HepG2 (cell line): ENCODE measurements around the gene UBTF. TPM values are rescaled to one million over a fixed set of nuclear protein-coding genes. Genes with fewer than 3 reads are reported as not detected.

Source experiments
- ARNT2 ChIP-seq: sonication (generic); formaldehyde crosslinking; IDR thresholded peaks from 2 replicates; pipeline ENCODE4 v1.8.0; 2022; ENCODE audit warnings: mild to moderate bottlenecking, low read depth, missing genetic modification reagents, moderate library complexity
- CAMTA2 ChIP-seq: sonication (generic); formaldehyde crosslinking; IDR thresholded peaks from 2 replicates; pipeline ENCODE4 v1.4.0; 2020; ENCODE audit warnings: mild to moderate bottlenecking, missing genetic modification reagents, borderline replicate concordance
- DR1 ChIP-seq: sonication (generic); formaldehyde crosslinking; IDR thresholded peaks from 2 replicates; pipeline ENCODE4 v1.8.0; 2021; ENCODE audit warnings: mild to moderate bottlenecking, missing genetic modification reagents, inconsistent platforms
- FOXJ3 ChIP-seq: sonication (generic); formaldehyde crosslinking; IDR thresholded peaks from 2 replicates; pipeline ENCODE4 v1.4.0; 2020; ENCODE audit warnings: missing genetic modification reagents, mild to moderate bottlenecking, borderline replicate concordance
- GTF2F1 ChIP-seq: fragments of 150-350 bp; IDR thresholded peaks from 2 replicates; pipeline ENCODE4 v1.6.1; 2014; ENCODE audit warnings: low read length
- HHEX ChIP-seq: IDR thresholded peaks from 2 replicates; pipeline ENCODE4 v1.6.1; 2016; ENCODE audit warnings: control low read depth
- KDM2A ChIP-seq: sonication (generic); formaldehyde crosslinking; IDR thresholded peaks from 2 replicates; pipeline ENCODE4 v1.4.0; 2020; ENCODE audit warnings: low read depth, missing genetic modification reagents, borderline replicate concordance
- MED13 ChIP-seq: sonication (generic); formaldehyde crosslinking; IDR thresholded peaks from 2 replicates; pipeline ENCODE4 v1.5.0; 2020; ENCODE audit warnings: missing genetic modification reagents
- NR2F1 ChIP-seq, 2 experiments: fragments of 450-650 bp in 1 of 2; formaldehyde crosslinking in 1 of 2; IDR thresholded peaks; 2 replicates each; pipeline versions ENCODE4 v1.5.0 to v1.6.1; 2016 to 2020; ENCODE audit warnings: mild to moderate bottlenecking in 1 of 2, missing compliant biosample characterization in 1 of 2, missing genetic modification reagents in 1 of 2, moderate library complexity in 1 of 2
- POLR2G ChIP-seq: fragments of 200-400 bp; formaldehyde crosslinking; IDR thresholded peaks from 2 replicates; pipeline ENCODE4 v1.6.1; 2018; ENCODE audit warnings: mild to moderate bottlenecking, low read depth, low read length, moderate library complexity
- SAP130 ChIP-seq: IDR thresholded peaks from 2 replicates; pipeline ENCODE4 v1.6.1; 2016; ENCODE audit warnings: low read depth
- TEF ChIP-seq: sonication (generic); formaldehyde crosslinking; IDR thresholded peaks from 2 replicates; pipeline ENCODE4 v1.5.0; 2020; ENCODE audit warnings: missing genetic modification reagents
- THAP8 ChIP-seq: sonication (generic); formaldehyde crosslinking; IDR thresholded peaks from 2 replicates; pipeline ENCODE4 v1.5.1; 2020; ENCODE audit warnings: missing genetic modification reagents, mild to moderate bottlenecking, borderline replicate concordance
- THAP9 ChIP-seq: sonication (generic); formaldehyde crosslinking; IDR thresholded peaks from 2 replicates; pipeline ENCODE4; 2020; ENCODE audit warnings: missing genetic modification reagents, mild to moderate bottlenecking, borderline replicate concordance
- TSC22D2 ChIP-seq: sonication (generic); formaldehyde crosslinking; IDR thresholded peaks from 2 replicates; pipeline ENCODE4 v1.5.1; 2020; ENCODE audit warnings: missing genetic modification reagents, mild to moderate bottlenecking, borderline replicate concordance
- ZFP91 ChIP-seq: sonication (generic); formaldehyde crosslinking; IDR thresholded peaks from 2 replicates; pipeline ENCODE4 v1.9.0; 2022; ENCODE audit warnings: missing genetic modification reagents, mild to moderate bottlenecking, borderline replicate concordance
- ZNF33B ChIP-seq: sonication (generic); formaldehyde crosslinking; IDR thresholded peaks from 2 replicates; pipeline ENCODE4 v1.5.1; 2020; ENCODE audit warnings: mild to moderate bottlenecking, missing genetic modification reagents
- ZNF350 ChIP-seq: sonication (generic); formaldehyde crosslinking; IDR thresholded peaks from 2 replicates; pipeline ENCODE4 v1.4.0; 2020; ENCODE audit warnings: mild to moderate bottlenecking, low read depth, missing genetic modification reagents, borderline replicate concordance
- ZNF547 ChIP-seq: sonication (generic); formaldehyde crosslinking; IDR thresholded peaks from 2 replicates; pipeline ENCODE4 v1.5.1; 2020; ENCODE audit warnings: mild to moderate bottlenecking, missing genetic modification reagents
- ZNF598 ChIP-seq: sonication (generic); formaldehyde crosslinking; IDR thresholded peaks from 2 replicates; pipeline ENCODE4 v1.5.1; 2020; ENCODE audit warnings: mild to moderate bottlenecking, missing genetic modification reagents, borderline replicate concordance
- ZNF678 ChIP-seq: sonication (generic); formaldehyde crosslinking; IDR thresholded peaks from 2 replicates; pipeline ENCODE4 v1.4.0; 2020; ENCODE audit warnings: mild to moderate bottlenecking, missing genetic modification reagents
- ZNF703 ChIP-seq: sonication (generic); formaldehyde crosslinking; IDR thresholded peaks from 2 replicates; pipeline ENCODE4 v1.5.1; 2020; ENCODE audit warnings: missing genetic modification reagents, mild to moderate bottlenecking, moderate library complexity, borderline replicate concordance
- ZNF709 ChIP-seq: sonication (generic); formaldehyde crosslinking; IDR thresholded peaks from 2 replicates; pipeline ENCODE4 v1.5.0; 2020; ENCODE audit warnings: mild to moderate bottlenecking, missing genetic modification reagents
- polyA plus RNA-seq, 8 experiments: library from polyadenylated mRNA; depleted of rRNA in 3 of 8; stranded (reverse) in 7 of 8; unstranded in 1 of 8; fragments of >200 nt; fragmentation: Illumina TruSeq in 4 of 8; extraction: Trizol in 4 of 8; gene quantifications; 2 replicates each; pipeline versions ENCODE4 v1.2.1 to v1.2.3, GENCODE V29; 2011 to 2016; ENCODE audit warnings: low read depth in 4 of 8, missing spikeins in 1 of 8, mixed read lengths in 1 of 8; ENCODE audit not compliant: insufficient read depth in 1 of 8
- total RNA-seq, 5 experiments: library from RNA; depleted of rRNA; stranded (reverse); fragments of >200 nt; fragmentation: Illumina TruSeq; extraction: Trizol; gene quantifications; 2 replicates each; pipeline ENCODE4 v1.2.3, GENCODE V29; 2016; ENCODE audit warnings: low read depth in 1 of 5

The UBTF gene
- total and polyA plus RNA-seq, 2 of the 13 experiments (the other 11 are each of a cell fraction or from before 2014, with no cell fraction given): 15.2 to 60.9 TPM

GRCh38 chr17:44198721-44199552 lies 20.5 kb downstream of the UBTF start (continued):
- TF ChIP-seq NR2F1 (CRISPR knock-in tag; IDR thresholded peaks at IDR 0.05) (0 out of 4 replicates have a peak, but pooled peaks of 1 of the 2 experiments have one; percentile 33), KDM2A (CRISPR knock-in tag) (no peak), SAP130 (peak; percentile 43), THAP9 (CRISPR knock-in tag) (0 out of 2 replicates have a peak, but pooled peaks have one; percentile 16), GTF2F1 (no peak), ZNF709 (CRISPR knock-in tag) (peak; percentile 35; the same call in 1 of the 2 replicates), ZNF33B (CRISPR knock-in tag) (0 out of 2 replicates have a peak, but pooled peaks have one; percentile 30), ZNF350 (CRISPR knock-in tag) (peak; percentile 59), POLR2G (peak; percentile 32; the same call in 1 of the 2 replicates), ZNF598 (CRISPR knock-in tag) (0 out of 2 replicates have a peak, but pooled peaks have one; percentile 48), FOXJ3 (no peak), THAP8 (CRISPR knock-in tag) (peak; percentile 78; the same call in 1 of the 2 replicates), DR1 (no peak), TEF (CRISPR knock-in tag) (no peak), ZNF547 (CRISPR knock-in tag) (peak; percentile 75; the same call in 1 of the 2 replicates), CAMTA2 (CRISPR knock-in tag) (0 out of 2 replicates have a peak, but pooled peaks have one; percentile 41), ZNF678 (CRISPR knock-in tag) (0 out of 2 replicates have a peak, but pooled peaks have one; percentile 46), TSC22D2 (CRISPR knock-in tag) (no peak), MED13 (CRISPR knock-in tag) (0 out of 2 replicates have a peak, but pooled peaks have one; percentile 18), HHEX (CRISPR knock-in tag) (no peak), ARNT2 (CRISPR knock-in tag) (no peak; the same call in 1 of the 2 replicates), ZNF703 (CRISPR knock-in tag) (no peak), ZFP91 (CRISPR knock-in tag) (peak; percentile 62; the same call in 1 of the 2 replicates)
